ENCODE data around the gene PEG3. TPM values are rescaled to one million over a fixed set of nuclear protein-coding genes. Genes with fewer than 3 reads are reported as not detected.
"Not testable (repeated sequence)": the region's sequence is repeated elsewhere in the genome, so short reads cannot be mapped to it uniquely, and the experiment has no call there.

The PEG3 gene
- total and polyA plus RNA-seq, 2 of the 8 experiments (the other 6 are each of a cell fraction or from before 2014, with no cell fraction given) = not detected

DNA sequence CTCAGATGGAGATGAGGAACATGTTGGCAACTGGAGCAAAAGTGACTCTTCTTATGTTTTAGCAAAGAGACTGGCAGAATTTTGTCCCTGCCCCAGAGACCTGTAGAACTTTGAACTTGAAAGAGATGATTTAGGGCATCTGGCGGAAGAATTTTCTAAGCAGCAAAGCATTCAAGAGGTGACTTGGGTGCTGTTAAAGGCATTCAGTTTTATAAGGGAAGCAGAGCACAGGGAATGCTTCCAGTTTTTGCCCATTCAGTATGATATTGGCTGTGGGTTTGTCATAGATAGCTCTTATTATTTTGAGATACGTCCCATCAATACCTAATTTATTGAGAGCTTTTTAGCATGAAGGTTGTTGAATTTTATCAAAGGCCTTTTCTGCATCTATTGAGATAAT lies 11.8 kb upstream of the PEG3 start:
- peaks cover 63 to 71% of the 10 kb centered on the region in 2 experiments for H3K9me3 ChIP-seq (ENCODE audit: insufficient read depth in 2 of 2, low read depth in 1 of 2, low read length in 1 of 2)
- H3K9ac ChIP-seq (replicated peaks in 1 of 4; ENCODE audit: extremely low read depth in 1 of 4, low read depth in 3 of 4, low read length in 3 of 4); H4K91ac ChIP-seq (replicated peaks; ENCODE audit: insufficient read length, low read length); H4K5ac ChIP-seq (ENCODE audit: insufficient read length, low read depth, low read length); H3K4ac ChIP-seq (replicated peaks; ENCODE audit: insufficient read length, low read depth, low read length); H4K20me1 ChIP-seq (replicated peaks in 1 of 2; ENCODE audit: control insufficient read depth in 1 of 2, insufficient read depth in 2 of 2, low read length in 2 of 2); H3K79me1 ChIP-seq (ENCODE audit: low read depth, low read length); H3K4me2 ChIP-seq (ENCODE audit: insufficient read depth in 1 of 2, low read depth in 2 of 2, low read length in 2 of 2); H3K4me1 ChIP-seq (replicated peaks in 1 of 4; ENCODE audit: control insufficient read depth in 3 of 4, insufficient read depth in 4 of 4, low read length in 3 of 4); H4K8ac ChIP-seq (ENCODE audit: extremely low read depth, insufficient read depth, low read length); H2BK5ac ChIP-seq (ENCODE audit: low read depth, low read length); H3K23ac ChIP-seq (ENCODE audit: insufficient read length); FAIRE-seq; DNase-seq (ENCODE audit: low read depth in 1 of 2, low spot score in 2 of 2); H2AK5ac ChIP-seq (ENCODE audit: low read depth, low read length); H2BK15ac ChIP-seq (ENCODE audit: low read length); H3K27ac ChIP-seq (ENCODE audit: low read depth, low read length); H2BK12ac ChIP-seq (ENCODE audit: low read depth, low read length); H2BK120ac ChIP-seq (replicated peaks; ENCODE audit: low read depth, low read length); H2AFZ ChIP-seq (ENCODE audit: low read length); H3K4me3 ChIP-seq (ENCODE audit: extremely low read depth in 1 of 4, insufficient read depth in 2 of 4, low read depth in 3 of 4, low read length in 4 of 4); H3K14ac ChIP-seq (ENCODE audit: insufficient read length); H3K27me3 ChIP-seq (replicated peaks in 1 of 4; ENCODE audit: control insufficient read depth in 3 of 4, extremely low read depth in 1 of 4, insufficient read depth in 3 of 4, low read length in 3 of 4); H3K23me2 ChIP-seq (ENCODE audit: low read depth, low read length); H3K18ac ChIP-seq (ENCODE audit: extremely low read depth, low read length); H3K36me3 ChIP-seq (ENCODE audit: control insufficient read depth in 2 of 4, insufficient read depth in 4 of 4, low read length in 3 of 4); H2BK20ac ChIP-seq (ENCODE audit: low read length); H3K79me2 ChIP-seq (ENCODE audit: control insufficient read depth in 1 of 2, insufficient read depth in 2 of 2, low read length in 2 of 2); POLR2A ChIA-PET (ENCODE audit: partially characterized antibody); H3K56ac ChIP-seq (replicated peaks; ENCODE audit: insufficient read length, low read depth, low read length); CTCF ChIA-PET (ENCODE audit: partially characterized antibody): not testable (repeated sequence)
- WGBS, 2 experiments (ENCODE audit: extremely low coverage in 1 of 2, insufficient coverage in 1 of 2, insufficient read length in 1 of 2, insufficient replicate concordance in 2 of 2, low coverage in 1 of 2, low lambda C conversion rate in 2 of 2, missing lambda C conversion rate in 1 of 2) = 80% methylated on average over 2 of the region's 2 CpGs; no CpG with 5 or more reads in 1 of the 2 experiments
